NCI-H2081 (cell line): ENCODE measurements around the gene ZNRD2.
"Not testable (repeated sequence)": the region's sequence is repeated elsewhere in the genome, so short reads cannot be mapped to it uniquely, and the experiment has no call there.

Experiments
- DNase-seq, 2 experiments: peaks; one replicate each; lab custom pipeline; 2025; lab: John Stamatoyannopoulos, UW

Gene ZNRD2, protein sequence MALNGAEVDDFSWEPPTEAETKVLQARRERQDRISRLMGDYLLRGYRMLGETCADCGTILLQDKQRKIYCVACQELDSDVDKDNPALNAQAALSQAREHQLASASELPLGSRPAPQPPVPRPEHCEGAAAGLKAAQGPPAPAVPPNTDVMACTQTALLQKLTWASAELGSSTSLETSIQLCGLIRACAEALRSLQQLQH

DNA sequence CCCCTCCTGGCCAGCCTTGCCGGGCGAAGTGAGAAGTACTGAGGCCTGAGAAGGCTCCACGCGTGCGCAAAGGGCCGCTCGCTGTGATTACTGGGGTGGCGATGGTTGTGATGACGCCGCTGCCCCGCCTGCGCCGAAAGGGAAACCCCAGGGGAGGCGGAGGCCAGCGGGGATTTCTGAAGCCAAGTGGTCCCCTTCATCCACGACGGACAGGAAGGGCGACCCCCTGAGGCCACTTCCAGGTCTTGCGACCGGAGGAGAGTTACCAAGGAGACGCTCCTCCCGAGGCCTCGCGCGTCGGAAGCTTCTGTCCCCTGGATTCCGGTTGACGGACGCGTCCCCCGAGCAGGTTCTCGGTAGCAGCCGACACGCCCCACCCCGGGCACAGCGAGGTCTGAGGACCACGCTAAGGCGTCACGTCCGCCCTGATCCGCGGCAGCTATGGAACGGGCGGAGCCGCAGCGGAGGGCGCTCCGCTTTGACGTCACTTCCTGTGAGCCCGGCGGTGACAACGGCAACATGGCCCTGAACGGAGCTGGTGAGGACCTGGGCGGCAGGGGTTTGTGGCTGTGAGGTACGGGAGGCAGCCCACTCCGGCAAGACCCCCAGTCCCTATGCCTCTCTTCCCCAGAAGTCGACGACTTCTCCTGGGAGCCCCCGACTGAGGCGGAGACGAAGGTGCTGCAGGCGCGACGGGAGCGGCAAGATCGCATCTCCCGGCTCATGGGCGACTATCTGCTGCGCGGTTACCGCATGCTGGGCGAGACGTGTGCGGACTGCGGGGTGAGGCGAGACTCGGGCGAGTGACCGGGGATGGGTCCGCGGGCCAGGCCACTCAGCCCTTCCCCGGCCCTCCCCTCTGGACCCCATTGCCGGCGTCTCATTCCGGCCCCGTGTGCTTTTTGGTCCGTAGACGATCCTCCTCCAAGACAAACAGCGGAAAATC lies at the start of gene ZNRD2:
Gene ZNRD2 (plus strand): TSS at position 505 of the 946 bp plus-strand sequence. CDS start 15 bp downstream, at position 520.
- DNase-seq: peak; percentile 95 to 97

DNA sequence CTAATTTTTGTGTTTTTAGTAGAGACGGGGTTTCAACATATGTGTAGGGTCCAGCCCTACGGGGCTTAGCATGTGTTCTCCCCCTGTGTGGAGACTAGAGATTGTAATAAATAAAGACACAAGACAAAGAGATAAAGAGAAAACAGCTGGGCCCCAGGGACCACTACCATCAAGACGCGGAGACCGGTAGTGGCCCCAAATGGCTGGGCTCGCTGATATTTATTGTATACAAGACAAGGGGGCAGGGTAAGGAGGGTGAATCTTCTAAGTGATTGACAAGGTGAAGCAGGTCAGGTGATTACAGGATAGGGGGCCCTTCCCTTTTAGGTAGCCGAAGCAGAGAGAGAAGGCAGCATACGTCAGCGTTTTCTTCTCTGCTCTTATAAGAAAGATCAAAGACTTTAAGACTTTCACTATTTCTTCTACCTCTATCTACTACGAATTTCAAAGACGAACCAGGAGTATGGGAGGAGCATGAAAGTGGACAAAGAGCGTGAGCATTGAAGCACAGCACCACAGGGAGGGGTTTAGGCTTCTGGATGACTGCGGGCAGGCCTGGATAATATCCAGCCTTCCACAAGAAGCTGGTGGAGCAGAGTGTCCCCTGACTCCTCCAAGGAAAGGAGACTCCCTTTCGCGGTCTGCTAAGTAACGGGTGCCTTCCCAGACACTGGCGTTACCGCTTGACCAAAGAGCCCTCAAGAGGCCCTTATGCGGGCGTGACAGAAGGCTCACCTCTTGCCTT lies 48.3 kb upstream of the ZNRD2 start:
- DNase-seq: not testable (repeated sequence)

DNA sequence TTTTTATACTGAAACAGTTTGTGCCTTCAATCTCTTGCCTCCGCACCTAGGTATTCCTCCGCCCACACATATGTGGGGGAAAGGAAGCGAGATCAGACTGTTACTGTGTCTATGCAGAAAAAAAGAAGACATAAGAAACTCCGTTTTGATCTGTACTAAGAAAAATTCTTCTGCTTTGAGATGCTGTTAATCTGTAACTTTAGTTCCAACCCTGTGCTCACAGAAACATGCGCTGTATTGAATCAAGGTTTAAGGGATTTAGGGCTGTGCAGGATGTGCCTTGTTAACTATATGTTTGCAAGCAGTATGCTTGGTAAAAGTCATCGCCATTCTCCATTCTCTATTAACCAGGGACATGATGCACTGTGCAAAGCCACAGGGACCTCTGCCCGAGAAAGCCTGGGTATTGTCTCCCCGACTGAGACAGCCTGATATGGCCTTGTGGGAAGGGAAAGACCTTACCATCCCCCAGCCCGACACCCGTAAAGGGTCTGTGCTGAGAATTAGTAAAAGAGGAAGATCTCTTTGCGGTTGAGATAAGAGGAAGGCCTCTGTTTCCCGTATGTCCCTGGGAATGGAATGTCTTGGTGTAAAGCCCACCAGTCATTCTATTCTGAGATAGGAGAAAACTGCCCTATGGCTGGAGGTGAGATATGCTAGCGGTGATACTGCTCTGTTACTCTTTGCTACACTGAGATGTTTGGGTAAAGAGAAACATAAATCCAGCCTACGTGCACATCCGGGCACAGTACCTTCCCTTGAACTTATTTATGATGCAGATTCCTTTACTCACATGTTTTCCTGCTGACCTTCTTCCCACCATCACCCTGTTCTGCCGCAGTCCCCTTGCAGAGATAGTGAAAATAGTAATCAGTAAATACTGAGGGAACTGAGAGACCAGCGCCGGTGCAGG lies 47.3 kb upstream of the ZNRD2 start:
- not testable (repeated sequence) for DNase-seq

DNA sequence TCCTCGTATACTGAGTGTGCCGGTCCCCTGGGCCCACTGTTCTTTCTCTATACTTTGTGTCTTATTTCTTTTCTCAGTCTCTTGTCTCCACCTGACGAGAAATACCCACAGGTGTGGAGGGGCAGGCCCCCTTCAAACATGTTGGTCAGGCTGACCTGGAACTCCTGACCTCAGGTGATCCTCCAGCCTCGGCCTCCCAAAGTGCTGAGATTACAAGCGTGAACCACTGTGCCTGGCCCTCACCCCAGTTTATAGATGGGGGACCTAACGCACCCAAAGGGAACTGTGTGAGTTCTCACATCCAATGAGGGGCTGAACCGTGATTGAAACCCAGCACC lies 46.7 kb upstream of the ZNRD2 start:
- DNase-seq: not testable (repeated sequence)

DNA sequence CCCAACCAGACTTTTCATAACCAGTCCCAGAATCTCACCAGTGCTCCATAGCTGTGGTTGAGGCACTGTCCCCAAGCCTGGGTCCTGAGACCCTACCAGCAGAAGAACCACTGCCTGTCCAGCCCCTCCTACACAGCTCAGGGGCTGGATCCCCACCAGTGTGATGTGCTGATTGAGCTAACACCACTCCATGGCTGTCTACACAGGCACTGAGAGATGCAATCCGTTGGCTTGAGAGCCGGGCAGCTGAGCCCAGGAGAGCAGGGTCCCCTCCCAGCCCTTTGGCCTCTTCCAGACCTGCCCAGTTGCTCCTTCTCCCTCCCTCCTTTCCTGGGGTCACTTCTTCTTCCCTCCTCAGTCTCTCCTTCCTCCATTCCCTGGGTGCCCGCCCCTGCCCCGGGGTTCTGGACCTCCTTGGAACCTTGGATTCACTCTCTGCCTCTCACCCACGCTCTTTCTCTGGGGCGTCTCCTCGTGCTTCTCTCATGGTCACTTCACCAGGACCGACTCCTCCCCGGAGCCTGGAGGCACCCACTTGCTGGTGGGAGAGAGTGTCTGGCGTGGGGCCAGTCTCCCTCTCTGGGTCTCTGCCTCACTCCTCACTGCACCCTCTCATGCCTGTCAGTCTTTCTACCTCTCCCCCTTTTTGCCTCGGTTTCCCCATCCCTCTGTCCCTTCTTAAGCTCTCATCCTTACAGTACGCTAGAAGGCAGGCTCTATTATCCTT lies 46.1 kb upstream of the ZNRD2 start:
- DNase-seq: no peak

DNA sequence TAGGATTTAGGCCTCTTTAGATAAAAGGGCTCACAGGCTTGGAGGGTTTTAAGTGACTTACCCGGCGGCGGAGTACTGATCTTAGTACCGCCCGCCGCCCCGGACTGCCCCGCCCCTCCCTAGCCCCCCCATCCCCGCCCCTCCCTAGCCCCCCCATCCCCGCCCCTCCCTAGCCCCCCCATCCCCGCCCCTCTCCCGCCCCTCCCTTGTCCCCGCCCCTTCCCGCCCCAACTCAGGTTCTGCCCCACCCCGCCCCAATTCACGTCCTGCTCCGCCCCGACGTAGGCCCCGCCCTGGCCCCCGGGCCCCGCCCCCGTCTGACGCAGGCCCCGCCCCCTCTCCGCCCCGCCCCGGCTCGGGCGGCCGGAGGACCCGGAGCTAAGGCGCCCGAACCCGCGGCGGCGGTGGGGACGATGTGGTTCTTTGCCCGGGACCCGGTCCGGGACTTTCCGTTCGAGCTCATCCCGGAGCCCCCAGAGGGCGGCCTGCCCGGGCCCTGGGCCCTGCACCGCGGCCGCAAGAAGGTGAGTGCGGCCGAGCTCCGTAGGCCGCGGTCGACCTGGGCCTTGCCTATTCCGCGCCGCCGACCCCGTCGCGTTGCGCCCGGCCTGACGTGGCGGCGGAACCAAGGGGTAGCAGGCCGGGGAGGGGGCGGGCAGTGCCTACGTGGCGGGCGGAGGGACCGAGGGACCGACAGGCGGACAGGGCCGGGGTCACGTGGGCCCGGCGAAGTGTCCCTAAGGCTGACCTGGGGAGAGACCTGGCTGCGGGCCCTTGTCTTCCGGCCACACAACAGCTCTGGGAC lies 45.3 kb upstream of the ZNRD2 start, which contains the start of gene SCYL1:
Gene SCYL1 (plus strand): TSS at position 343 of the 805 bp plus-strand sequence. CDS start 71 bp downstream, at position 414.
- peak; percentile 37 to 70 for DNase-seq

DNA sequence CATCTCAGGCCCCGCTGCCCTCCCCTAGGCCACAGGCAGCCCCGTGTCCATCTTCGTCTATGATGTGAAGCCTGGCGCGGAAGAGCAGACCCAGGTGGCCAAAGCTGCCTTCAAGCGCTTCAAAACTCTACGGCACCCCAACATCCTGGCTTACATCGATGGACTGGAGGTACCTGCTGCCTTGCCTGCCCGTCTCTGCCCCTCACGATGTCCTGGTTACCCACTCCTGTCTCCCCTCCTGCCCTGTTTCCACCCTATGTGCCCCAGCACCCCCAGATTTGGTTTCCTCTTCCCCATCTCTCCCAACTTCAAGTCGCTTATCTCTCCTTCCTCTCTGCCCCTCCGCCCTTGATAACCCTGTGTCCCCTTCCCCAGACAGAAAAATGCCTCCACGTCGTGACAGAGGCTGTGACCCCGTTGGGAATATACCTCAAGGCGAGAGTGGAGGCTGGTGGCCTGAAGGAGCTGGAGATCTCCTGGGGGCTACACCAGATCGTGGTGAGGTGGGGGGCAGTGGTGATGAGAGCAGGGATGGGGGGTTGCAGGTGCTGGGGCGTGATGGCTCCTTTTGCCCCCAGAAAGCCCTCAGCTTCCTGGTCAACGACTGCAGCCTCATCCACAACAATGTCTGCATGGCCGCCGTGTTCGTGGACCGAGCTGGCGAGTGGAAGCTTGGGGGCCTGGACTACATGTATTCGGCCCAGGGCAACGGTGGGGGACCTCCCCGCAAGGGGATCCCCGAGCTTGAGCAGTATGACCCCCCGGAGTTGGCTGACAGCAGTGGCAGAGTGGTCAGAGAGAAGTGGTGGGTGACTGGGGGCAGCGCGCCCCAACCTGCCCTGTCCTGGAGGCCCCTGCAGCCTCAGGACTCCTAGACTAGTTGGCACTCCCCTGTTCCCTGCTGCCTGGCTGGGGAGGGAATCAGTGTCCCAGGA lies 44.5 kb upstream of the ZNRD2 start:
- DNase-seq: no peak

DNA sequence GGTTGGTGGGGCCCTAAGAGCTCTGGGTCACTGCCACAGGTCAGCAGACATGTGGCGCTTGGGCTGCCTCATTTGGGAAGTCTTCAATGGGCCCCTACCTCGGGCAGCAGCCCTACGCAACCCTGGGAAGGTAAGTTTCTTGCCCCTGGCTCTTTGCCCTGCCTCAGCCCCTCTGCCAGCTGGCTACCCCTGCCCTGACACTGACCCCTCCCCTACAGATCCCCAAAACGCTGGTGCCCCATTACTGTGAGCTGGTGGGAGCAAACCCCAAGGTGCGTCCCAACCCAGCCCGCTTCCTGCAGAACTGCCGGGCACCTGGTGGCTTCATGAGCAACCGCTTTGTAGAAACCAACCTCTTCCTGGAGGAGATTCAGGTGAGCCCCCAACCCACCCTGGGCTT lies 43.5 kb upstream of the ZNRD2 start:
- DNase-seq: no peak

DNA sequence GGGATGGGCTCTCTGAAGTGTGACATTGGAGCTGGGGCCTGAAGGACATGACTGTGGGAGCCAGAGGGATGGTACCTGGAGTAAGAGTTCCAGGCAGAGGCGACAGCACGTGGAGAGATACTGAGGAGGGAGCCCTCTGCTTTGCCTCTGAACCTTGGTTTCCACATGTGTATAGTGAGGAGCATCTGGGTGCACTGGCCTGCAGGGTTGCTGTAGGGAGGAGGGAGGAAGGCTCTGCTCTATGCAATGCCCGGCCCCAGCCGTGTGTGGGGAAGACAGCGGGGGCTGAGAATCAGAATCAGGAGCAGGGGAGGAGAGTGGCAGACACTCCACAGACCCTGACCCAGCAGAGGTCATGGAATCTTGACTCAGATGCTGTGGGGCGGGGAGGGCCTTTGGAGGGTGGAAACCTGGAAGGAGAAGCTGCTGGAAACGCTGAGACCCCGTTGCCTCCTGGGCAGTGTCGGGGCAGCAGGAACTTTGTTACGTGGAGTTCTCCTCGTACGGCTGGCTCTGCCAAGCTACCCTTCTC lies 41.4 kb upstream of the ZNRD2 start:
- no peak for DNase-seq

DNA sequence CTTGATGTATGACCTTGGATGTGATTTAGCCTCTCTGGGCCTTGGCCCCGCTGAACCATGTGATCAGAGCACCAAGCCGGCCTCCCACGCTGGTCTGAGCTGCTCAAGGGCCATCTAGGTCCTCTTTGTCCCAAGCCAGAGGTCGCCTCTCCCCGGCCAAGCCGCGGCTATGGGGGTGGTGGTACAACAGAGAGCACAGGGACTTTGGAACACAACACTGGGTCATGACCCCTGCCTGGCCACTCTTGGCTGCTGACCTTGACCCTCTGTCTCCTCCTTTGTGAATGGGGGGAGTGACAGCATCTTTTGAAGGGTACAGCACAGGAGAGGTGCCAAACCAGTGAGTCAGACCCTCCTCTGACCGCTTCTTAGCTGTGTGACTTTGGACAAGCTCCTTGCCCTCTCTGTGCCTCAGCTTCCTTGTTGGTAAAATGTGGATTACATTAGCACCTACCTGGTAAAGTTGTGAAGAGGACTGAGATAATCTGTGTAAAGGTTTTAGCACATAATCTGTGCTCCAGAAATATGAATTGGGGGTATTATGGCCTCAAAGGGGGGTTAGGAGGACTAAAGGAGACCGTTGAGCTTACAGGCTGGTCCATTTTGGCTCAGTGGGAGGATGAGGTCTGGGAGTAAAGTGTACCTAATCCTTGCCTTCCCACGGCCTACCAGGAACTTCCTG lies 40.7 kb upstream of the ZNRD2 start:
- no peak for DNase-seq

DNA sequence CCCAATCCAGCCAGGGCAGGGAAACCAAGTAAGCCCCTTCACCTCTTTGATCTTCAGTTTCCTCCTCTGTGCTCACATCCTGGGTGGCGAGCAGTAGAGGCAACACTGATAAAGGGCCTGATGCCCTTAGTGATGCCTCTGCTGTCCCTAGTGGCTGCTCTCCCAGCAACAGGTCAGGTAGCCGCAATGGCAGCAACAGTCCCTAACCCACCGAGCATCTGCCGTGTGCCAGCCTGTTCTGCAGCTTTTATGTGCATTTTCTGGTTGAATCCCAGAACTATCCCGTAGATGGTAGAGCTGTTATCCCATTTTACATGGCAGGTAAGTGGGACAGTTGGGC lies 40.1 kb upstream of the ZNRD2 start:
- no peak for DNase-seq

DNA sequence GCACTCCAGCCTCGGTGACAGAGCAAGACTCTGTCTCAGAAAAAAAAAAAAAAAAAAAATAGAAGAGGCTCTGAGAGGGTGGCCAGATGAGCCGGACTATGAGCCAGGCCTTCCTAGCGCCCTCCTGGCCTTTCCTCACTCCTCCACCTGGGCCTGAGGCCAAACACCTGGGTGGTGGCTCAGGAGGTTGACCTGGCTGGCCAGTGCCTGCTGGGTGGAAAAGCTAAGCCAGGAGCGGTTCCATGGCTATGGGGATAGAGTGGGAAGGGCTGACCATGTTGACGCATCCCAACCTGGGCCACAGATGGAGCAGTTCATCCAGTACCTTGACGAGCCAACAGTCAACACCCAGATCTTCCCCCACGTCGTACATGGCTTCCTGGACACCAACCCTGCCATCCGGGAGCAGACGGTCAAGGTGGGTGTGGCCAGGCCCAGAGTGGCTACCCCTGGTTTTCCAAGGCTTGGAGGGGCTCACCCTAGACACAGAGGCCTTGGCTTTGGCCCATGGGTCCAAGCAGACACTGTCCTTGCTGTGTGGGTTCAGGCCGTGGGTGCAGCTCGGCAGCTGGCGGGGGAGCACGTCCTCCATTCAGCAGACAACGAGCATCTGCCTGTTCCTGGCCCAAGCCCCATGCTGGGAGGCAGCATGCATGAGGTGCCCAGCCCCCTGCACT lies 37.8 kb upstream of the ZNRD2 start:
- no peak for DNase-seq

DNA sequence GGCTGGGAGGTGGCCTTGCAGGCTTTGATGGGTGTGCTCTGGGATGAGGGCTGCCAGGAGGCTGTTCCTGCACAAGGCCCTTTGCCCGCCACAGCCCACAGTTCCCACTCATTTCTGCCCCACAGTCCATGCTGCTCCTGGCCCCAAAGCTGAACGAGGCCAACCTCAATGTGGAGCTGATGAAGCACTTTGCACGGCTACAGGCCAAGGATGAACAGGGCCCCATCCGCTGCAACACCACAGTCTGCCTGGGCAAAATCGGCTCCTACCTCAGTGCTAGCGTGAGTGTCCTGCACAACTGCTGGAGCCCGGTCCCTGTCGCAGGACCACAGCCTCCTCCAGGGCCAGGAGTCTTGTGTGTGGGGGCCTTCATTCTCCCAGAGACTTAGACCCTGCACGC lies 35.2 kb upstream of the ZNRD2 start:
- no peak for DNase-seq

DNA sequence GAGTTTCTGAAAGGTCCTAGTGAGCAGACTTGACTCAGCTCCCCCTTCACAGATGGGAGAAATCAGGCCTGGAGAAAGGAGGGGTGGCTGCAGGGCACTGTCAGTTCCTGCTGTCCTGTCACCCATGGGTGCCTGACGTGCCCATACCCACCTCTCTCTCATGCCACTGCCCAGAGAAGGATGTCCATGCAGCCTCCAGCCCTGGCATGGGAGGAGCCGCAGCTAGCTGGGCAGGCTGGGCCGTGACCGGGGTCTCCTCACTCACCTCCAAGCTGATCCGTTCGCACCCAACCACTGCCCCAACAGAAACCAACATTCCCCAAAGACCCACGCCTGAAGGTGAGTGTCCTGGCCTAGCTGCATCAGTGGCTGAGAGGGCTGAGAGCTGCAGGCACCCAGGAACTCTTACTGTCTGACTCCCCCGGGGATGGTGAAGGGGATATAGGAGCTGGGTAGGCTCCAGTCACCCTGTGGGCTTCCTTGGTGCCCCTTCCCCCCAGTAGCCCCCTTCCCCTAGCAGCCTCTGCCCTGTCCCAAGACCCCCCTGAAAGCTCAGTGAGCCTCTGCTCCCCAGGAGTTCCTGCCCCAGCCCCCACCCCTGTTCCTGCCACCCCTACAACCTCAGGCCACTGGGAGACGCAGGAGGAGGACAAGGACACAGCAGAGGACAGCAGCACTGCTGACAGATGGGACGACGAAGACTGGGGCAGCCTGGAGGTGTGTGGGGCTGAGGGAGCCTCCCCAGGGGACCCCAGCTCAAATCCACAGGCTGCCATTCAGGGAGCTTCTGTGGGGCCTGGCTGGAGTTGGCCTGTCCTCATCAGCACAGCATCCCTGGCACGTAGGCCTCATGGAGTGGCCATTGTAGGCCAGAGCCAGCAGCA lies 33.6 kb upstream of the ZNRD2 start:
- no peak for DNase-seq

DNA sequence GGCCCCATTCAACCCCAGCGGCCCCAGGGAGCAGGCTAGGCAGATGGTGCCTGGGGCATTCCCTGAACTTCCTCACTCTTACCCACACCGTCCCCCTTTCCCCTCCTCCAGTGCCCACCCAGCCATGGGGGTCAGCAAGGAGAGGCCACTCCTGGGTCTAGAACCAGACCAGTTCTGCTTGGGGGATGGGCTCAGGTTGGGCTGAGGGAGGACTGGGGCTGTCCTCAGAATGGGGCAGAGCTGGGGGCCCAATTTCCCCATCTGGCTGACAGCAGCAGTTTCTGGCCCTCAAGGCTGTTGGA lies 33.0 kb upstream of the ZNRD2 start:
- DNase-seq: no peak

DNA sequence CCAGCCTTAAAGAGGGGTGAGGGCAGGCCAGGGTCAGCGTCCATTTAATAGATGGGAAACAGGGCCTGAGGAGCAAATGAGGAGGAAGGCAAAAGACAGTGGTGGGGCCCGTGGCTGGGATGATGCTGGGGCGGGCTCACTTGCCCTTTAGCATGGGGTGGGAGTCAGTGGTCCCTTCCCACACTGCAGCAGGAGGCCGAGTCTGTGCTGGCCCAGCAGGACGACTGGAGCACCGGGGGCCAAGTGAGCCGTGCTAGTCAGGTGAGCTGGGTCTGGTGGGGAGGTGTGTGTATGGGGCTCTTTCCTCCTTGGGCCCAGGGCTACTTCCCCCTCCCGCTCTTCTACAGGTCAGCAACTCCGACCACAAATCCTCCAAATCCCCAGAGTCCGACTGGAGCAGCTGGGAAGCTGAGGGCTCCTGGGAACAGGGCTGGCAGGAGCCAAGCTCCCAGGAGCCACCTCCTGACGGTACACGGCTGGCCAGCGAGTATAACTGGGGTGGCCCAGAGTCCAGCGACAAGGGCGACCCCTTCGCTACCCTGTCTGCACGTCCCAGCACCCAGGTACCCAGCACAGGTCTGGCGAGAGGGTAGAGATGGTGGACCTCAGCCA lies 32.6 kb upstream of the ZNRD2 start:
- no peak for DNase-seq
